D721Med (cell line): Measurements from ENCODE around the gene SERPINB5.

ENCODE experiments used
- DNase-seq: peaks from one replicate; pipeline ENCODE4 v3.0.0; 2011; ENCODE audit warnings: low spot score; ENCODE audit not compliant: insufficient read length
- FAIRE-seq: peaks from 2 replicates; lab custom pipeline; 2011; peaks lifted over from hg19 to GRCh38; lab: Jason Lieb, UNC
- CTCF ChIP-seq: IDR thresholded peaks from 2 replicates; pipeline ENCODE4 v1.5.1; 2012; ENCODE audit warnings: mild to moderate bottlenecking, control low read depth; ENCODE audit not compliant: insufficient read depth; ENCODE audit errors: missing control alignments

The SERPINB5 gene

GRCh38 chr18:63552581-63552980 is 75.8 kb downstream of the SERPINB5 start:
- no peak for DNase-seq
- no peak for TF ChIP-seq CTCF
- no peak for FAIRE-seq

DNA sequence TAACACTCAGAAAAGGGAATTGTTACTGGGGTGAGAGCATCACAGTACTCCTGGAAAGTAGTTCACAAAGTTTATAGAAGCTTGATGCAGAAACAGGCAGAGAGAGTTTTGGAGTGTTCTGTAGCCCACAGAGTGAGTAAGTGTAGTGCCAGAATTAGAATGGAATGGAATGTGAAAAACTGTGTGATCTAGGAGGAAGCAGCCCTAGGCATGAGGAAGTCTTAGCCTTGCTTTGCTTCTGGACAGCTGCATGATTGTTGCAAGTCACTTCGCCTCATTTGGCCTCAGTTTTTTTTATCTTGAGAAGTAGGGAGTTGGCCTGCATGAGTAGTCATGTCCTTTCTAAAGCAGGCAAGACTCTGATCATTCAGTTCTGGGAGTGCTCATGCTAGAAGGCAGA is 76.3 kb downstream of the SERPINB5 start:
- FAIRE-seq (no peak), DNase-seq (no peak)
- TF ChIP-seq CTCF = no peak
